ENCODE data around the gene NUMA1. TPM values are rescaled to one million over a fixed set of nuclear protein-coding genes. Genes with fewer than 3 reads are reported as not detected.

NUMA1 gene
- 100 to 1,000 TPM in 1 of 3 donors, 10 to 100 TPM in 2; 79.0 to 132 (median 90.3) TPM for polyA plus RNA-seq

- H3K27ac ChIP-seq (ENCODE audit: low read depth, low read length) = no peak within 1 kb of the TSS
- WGBS, 3 donors = 0 to 1% (median 1%) methylated on average over 60 of the region's 60 CpGs
Observed at GRCh38 chr11:72080326-72081183, at the start of gene NUMA1, which contains the start of gene LRRC51. TSS of gene NUMA1 (minus strand) at chr11:72080542. CDS start at chr11:72035943, 44,599 bp downstream. TSS of gene LRRC51 (plus strand) at chr11:72080850. CDS start at chr11:72089084, 8,234 bp downstream.

- H3K27ac ChIP-seq (ENCODE audit: low read depth, low read length) = no peak overlapping the region
- 79 to 83% (median 79%) methylated on average over 3 of the region's 3 CpGs for WGBS, 3 donors
Observed at GRCh38 chr11:72129381-72129780, 49.0 kb upstream of the NUMA1 start.

- no peak overlapping the region for H3K27ac ChIP-seq (ENCODE audit: low read depth, low read length)
- WGBS, 3 donors = 58 to 71% (median 61%) methylated on average over 2 of the region's 2 CpGs
Observed at GRCh38 chr11:72127923-72128322, 47.6 kb upstream of the NUMA1 start.

- 39 to 71% (median 64%) methylated on average over 1 of the region's 1 CpG for WGBS, 3 donors
- no peak overlapping the region for H3K27ac ChIP-seq (ENCODE audit: low read depth, low read length)
Observed at GRCh38 chr11:72125956-72126355, 45.6 kb upstream of the NUMA1 start.

GRCh38 chr11:72124046-72124445 lies 43.7 kb upstream of the NUMA1 start:
- 92 to 95% (median 93%) methylated on average over 6 of the region's 6 CpGs for WGBS, 3 donors
- H3K27ac ChIP-seq (ENCODE audit: low read depth, low read length) = no peak overlapping the region

GRCh38 chr11:72123117-72123653 lies 42.8 kb upstream of the NUMA1 start:
- WGBS, 3 donors = 49 to 80% (median 68%) methylated on average over 3 of the region's 3 CpGs

GRCh38 chr11:72122607-72123006 lies 42.3 kb upstream of the NUMA1 start:
- H3K27ac ChIP-seq (ENCODE audit: low read depth, low read length) = no peak overlapping the region
- WGBS, 3 donors = 83 to 94% (median 93%) methylated on average over 1 of the region's 1 CpG

More at GRCh38 chr11:72123117-72123653, 42.8 kb upstream of the NUMA1 start:
- H3K27ac ChIP-seq (ENCODE audit: low read depth, low read length) = no peak overlapping the region

- 80 to 81% (median 80%) methylated on average over 2 of the region's 2 CpGs for WGBS, 3 donors
- H3K27ac ChIP-seq (ENCODE audit: low read depth, low read length) = no peak overlapping the region
Observed at GRCh38 chr11:72120930-72121329, 40.6 kb upstream of the NUMA1 start.

- 53 to 74% (median 59%) methylated on average over 6 of the region's 6 CpGs for WGBS, 3 donors
- no peak overlapping the region for H3K27ac ChIP-seq (ENCODE audit: low read depth, low read length)
Observed at GRCh38 chr11:72119198-72119597, 38.9 kb upstream of the NUMA1 start.

- H3K27ac ChIP-seq (ENCODE audit: low read depth, low read length) = no peak overlapping the region
- 85 to 91% (median 90%) methylated on average over 6 of the region's 6 CpGs for WGBS, 3 donors
Observed at GRCh38 chr11:72116019-72116755, 35.8 kb upstream of the NUMA1 start.

- 92 to 98% (median 95%) methylated on average over 1 of the region's 1 CpG for WGBS, 3 donors
- H3K27ac ChIP-seq (ENCODE audit: low read depth, low read length) = no peak overlapping the region
Observed at GRCh38 chr11:72114570-72114969, 34.2 kb upstream of the NUMA1 start.

- H3K27ac ChIP-seq (ENCODE audit: low read depth, low read length) = peak overlapping the region; percentile 51
- 62 to 65% (median 64%) methylated on average over 9 of the region's 9 CpGs for WGBS, 3 donors
Observed at GRCh38 chr11:72112978-72113808, 32.9 kb upstream of the NUMA1 start.

- H3K27ac ChIP-seq (ENCODE audit: low read depth, low read length) = peak within 1 kb of the TSS; percentile 95
- 0% methylated on average over 49 of the region's 49 CpGs for WGBS, 3 donors
Observed at GRCh38 chr11:72112143-72112977, 32.0 kb upstream of the NUMA1 start, which contains the start of gene ANAPC15. TSS of gene ANAPC15 (minus strand) at chr11:72112695. CDS start at chr11:72111276, 1,419 bp downstream.

GRCh38 chr11:72111300-72112142 lies 31.2 kb upstream of the NUMA1 start:
- WGBS, 3 donors = 1 to 3% (median 2%) methylated on average over 10 of the region's 10 CpGs
- peak overlapping the region; percentile 76 for H3K27ac ChIP-seq (ENCODE audit: low read depth, low read length)

- WGBS, 3 donors = 92 to 95% (median 93%) methylated on average over 14 of the region's 14 CpGs
Observed at GRCh38 chr11:72105888-72106287, 25.5 kb upstream of the NUMA1 start, which contains the start of gene TOMT. TSS of gene TOMT (plus strand) at chr11:72105924. CDS start at chr11:72105952, 28 bp downstream.

GRCh38 chr11:72103754-72104167 lies 23.4 kb upstream of the NUMA1 start:
- 79 to 84% (median 81%) methylated on average over 11 of the region's 11 CpGs for WGBS, 3 donors
- peak overlapping the region; percentile 71 for H3K27ac ChIP-seq (ENCODE audit: low read depth, low read length)

More at GRCh38 chr11:72105888-72106287, 25.5 kb upstream of the NUMA1 start, which contains the start of gene TOMT:
- no peak within 1 kb of the TSS for H3K27ac ChIP-seq (ENCODE audit: low read depth, low read length)

Measured in adipose tissue (tissue), 3 donors.